GM21360 (cell line): Measurements from ENCODE around the gene CYP4A11.
"Not testable (repeated sequence)": the region's sequence is repeated elsewhere in the genome, so short reads cannot be mapped to it uniquely, and the experiment has no call there.

Source experiments
- ATAC-seq: cut with Tn5 transposase; IDR thresholded peaks from one replicate; pipeline ENCODE4 v1.9.1; 2021; ENCODE audit warnings: mild to moderate bottlenecking, moderate library complexity; ENCODE audit not compliant: unreplicated experiment

Gene CYP4A11

DNA sequence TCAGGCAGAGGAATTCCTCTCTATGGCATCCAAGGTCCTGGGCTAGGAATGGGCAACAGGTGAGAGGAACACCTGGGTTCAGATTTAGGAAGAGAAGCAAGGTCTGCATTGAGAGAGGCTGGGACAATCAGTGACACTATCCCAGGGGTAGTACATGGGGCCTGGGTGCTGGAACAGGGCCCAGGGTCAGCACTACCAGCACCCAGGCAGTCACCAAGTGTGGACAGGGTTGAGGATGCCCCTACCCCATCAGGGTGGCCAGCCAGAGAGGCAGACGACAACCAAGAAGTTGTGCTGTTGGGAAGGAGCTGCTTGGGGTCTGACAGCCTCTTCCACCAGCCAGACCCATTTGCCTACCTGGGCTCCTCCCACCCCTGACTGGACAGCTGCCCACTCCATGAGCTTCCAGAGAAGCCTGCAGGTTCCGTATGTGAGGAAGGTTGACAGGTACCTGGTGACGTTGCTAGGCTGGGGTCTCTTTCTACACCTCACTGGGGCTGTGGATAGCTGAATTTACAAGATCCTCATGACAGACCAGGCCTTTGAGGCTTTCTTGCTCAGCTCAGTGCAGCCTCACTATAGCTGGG lies 13.9 kb downstream of the CYP4A11 start:
- ATAC-seq = no peak

DNA sequence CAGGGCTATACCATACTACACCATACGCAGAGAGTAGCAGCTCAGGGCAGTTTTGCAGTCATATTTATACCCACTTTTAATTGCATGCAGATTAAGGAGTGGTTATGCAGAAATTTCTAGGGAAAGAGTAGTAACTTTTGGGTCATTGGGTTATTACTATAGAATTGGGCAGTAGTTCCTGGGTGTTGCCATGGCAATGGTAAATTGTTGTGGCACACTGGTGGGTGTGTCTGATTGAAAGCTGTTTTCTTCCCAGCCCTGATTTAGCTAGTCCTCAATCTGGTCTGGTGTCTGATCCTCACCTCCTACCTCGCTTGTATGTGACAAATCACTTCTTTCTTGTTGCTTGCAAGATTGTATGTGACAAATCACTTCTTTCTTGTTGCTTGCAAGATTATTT lies 30.5 kb downstream of the CYP4A11 start:
- no peak for ATAC-seq

DNA sequence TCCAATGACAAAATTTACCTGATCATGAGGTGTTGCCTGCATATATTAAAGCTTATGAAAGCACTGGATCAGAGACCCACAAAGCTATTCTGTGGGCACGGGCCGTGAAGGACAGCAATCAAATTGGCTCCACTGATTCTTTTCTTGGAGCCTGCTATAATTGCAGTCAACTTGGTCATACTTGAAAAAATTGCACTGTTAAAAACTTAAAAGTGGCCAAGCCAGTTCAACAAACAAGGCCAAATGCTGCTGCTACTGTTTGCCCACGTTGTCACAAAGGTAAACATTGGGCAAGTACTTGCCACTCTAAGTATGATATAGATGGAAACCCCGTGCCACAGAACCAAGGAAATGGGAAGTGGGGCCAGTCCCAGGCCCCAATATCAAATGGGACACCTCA lies 37.8 kb downstream of the CYP4A11 start:
- no peak for ATAC-seq

DNA sequence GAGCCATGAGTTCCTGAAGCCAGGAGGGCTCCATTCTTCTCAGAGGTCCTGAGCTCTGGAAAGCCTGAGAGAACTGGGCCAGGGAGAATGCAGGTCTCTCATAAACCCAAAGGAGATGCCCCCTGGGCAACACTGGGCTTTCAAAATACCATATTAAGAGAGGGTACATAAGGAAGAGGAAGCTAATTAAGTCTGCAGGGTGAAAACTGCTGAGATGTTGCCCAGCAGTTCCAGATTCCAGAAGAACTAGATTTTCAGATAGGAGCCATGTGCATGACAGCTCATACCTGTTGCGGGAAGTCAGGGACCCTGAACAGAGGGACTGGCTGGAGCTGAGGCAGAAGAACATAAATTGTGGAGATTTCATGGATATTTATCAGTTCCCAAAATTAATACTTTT lies 40.9 kb downstream of the CYP4A11 start:
- ATAC-seq = no peak

DNA sequence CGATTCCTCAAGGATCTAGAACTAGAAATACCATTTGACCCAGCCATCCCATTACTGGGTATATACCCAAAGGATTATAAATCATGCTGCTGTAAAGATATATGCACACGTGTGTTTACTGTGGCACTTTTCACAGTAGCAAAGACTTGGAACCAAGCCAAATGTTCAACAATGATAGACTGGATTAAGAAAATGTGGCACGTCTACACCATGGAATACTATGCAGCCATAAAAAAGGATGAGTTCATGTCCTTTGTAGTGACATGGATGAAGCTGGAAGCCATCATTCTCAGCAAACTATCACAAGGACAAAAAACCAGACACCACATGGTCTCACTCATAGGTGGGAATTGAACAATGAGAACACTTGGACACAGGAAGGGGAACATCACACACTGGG lies 59.6 kb downstream of the CYP4A11 start:
- not testable (repeated sequence) for ATAC-seq
